ENCODE data around the gene NOS1. TPM values are rescaled to one million over a fixed set of nuclear protein-coding genes. Genes with fewer than 3 reads are reported as not detected.
"Not testable (repeated sequence)": the region's sequence is repeated elsewhere in the genome, so short reads cannot be mapped to it uniquely, and the experiment has no call there.

NOS1 gene
- total and polyA plus RNA-seq, 11 donors, result 0.01 to 0.40 (median 0.10) TPM; not detected in 1

- Histone ChIP-seq H3K36me3 (no peaks in the 10 kb centered on the region), H3K27me3 (peaks cover 0 to 29% (median 10%) of the 10 kb centered on the region in 9 donors), H3K4me3 (no peak overlapping the region), H3K9me3 (no peaks in the 10 kb centered on the region), H3K4me1 (no peaks in the 10 kb centered on the region), H3K27ac (no peak overlapping the region)
- 76 to 80% (median 78%) methylated on average over 10 of the region's 10 CpGs for WGBS, 4 donors
- intact Hi-C loops (cut with DNase I), result no loop called here
- TF ChIP-seq, protein P1, sequence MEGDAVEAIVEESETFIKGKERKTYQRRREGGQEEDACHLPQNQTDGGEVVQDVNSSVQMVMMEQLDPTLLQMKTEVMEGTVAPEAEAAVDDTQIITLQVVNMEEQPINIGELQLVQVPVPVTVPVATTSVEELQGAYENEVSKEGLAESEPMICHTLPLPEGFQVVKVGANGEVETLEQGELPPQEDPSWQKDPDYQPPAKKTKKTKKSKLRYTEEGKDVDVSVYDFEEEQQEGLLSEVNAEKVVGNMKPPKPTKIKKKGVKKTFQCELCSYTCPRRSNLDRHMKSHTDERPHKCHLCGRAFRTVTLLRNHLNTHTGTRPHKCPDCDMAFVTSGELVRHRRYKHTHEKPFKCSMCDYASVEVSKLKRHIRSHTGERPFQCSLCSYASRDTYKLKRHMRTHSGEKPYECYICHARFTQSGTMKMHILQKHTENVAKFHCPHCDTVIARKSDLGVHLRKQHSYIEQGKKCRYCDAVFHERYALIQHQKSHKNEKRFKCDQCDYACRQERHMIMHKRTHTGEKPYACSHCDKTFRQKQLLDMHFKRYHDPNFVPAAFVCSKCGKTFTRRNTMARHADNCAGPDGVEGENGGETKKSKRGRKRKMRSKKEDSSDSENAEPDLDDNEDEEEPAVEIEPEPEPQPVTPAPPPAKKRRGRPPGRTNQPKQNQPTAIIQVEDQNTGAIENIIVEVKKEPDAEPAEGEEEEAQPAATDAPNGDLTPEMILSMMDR (IDR thresholded peaks at IDR 0.05), result no peak
- TF ChIP-seq POLR2A (IDR thresholded peaks at IDR 0.05), result no peak
- ATAC-seq, result no peak
- DNase-seq, result no peak
These were observed 134.9 kb downstream of the NOS1 start for GRCh38 chr12:117226505-117226904.

DNA sequence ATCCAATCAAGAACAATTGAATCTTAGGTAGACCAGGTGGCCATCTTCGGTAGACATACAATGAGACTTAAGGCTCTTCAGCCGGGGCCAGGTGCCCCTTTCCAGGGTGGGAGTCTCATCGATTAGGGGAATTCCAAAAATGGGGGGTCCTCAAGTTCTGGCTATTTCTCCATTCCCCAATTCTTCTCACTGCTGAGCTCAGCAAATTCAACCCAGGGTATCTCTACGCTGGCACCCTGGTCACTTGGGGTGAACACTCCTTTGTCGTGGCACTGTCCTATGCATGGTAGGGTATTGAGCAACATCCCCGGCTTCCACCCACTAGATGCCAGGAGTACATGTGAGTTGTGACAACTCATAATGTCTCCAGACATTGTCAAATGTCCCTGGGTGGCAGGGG is 136.2 kb downstream of the NOS1 start:
- ATAC-seq, result no peak
- Histone ChIP-seq H3K27me3 (peaks cover 0 to 38% (median 17%) of the 10 kb centered on the region in 9 donors), H3K4me1 (no peaks in the 10 kb centered on the region), H3K36me3 (no peaks in the 10 kb centered on the region), H3K27ac (no peak overlapping the region), H3K9me3 (no peaks in the 10 kb centered on the region), H3K4me3 (no peak overlapping the region)
- DNase-seq, result no peak
- intact Hi-C loops (cut with DNase I), result no loop called here
- TF ChIP-seq, protein P1 (IDR thresholded peaks at IDR 0.05), result no peak
- no peak for TF ChIP-seq POLR2A (IDR thresholded peaks at IDR 0.05)
- 83 to 95% (median 88%) methylated on average over 5 to 6 of the region's 6 CpGs for WGBS, 4 donors

GRCh38 chr12:117220947-117221346 is 140.5 kb downstream of the NOS1 start:
- 70 to 80% (median 75%) methylated on average over 5 of the region's 5 CpGs for WGBS, 4 donors
- intact Hi-C loops (cut with DNase I); H3K36me3 ChIP-seq; H3K4me3 ChIP-seq; DNase-seq; H3K4me1 ChIP-seq; ATAC-seq; H3K27ac ChIP-seq; H3K9me3 ChIP-seq: not testable (repeated sequence)
- H3K27me3 ChIP-seq, result peaks cover 0 to 50% (median 18%) of the 10 kb centered on the region in 9 donors

GRCh38 chr12:117218149-117218548 is 143.3 kb downstream of the NOS1 start:
- H3K4me3 ChIP-seq, result no peak overlapping the region
- TF ChIP-seq POLR2A (IDR thresholded peaks at IDR 0.05), result no peak
- TF ChIP-seq, protein P1 (IDR thresholded peaks at IDR 0.05), result no peak
- intact Hi-C loops (cut with DNase I), result loop anchor here in 4 of 10 donors (5.0 to 10.0 kb wide), 2 partner anchors 367 to 369 kb away; no protein-coding TSS in a partner anchor
- no peaks in the 10 kb centered on the region for H3K4me1 ChIP-seq
- H3K27me3 ChIP-seq, result peaks cover 0 to 54% (median 18%) of the 10 kb centered on the region in 9 donors
- H3K27ac ChIP-seq, result no peak overlapping the region
- ATAC-seq (no peak), DNase-seq (no peak)
- H3K9me3 ChIP-seq, result no peaks in the 10 kb centered on the region
- no peaks in the 10 kb centered on the region for H3K36me3 ChIP-seq
- WGBS, 4 donors, result 61 to 75% (median 67%) methylated on average over 7 of the region's 7 CpGs

- Histone ChIP-seq H3K27ac (no peak overlapping the region), H3K9me3 (no peaks in the 10 kb centered on the region), H3K36me3 (no peaks in the 10 kb centered on the region), H3K4me1 (no peaks in the 10 kb centered on the region), H3K27me3 (peaks cover 0 to 59% (median 20%) of the 10 kb centered on the region in 9 donors), H3K4me3 (no peak overlapping the region)
- ATAC-seq (no peak), DNase-seq (no peak)
- intact Hi-C loops (cut with DNase I), result loop anchor here in 4 of 10 donors (5.0 to 10.0 kb wide), 2 partner anchors 368 to 371 kb away; no protein-coding TSS in a partner anchor
- WGBS, 4 donors, result 71 to 78% (median 74%) methylated on average over 5 of the region's 5 CpGs
- TF ChIP-seq, protein P1 (IDR thresholded peaks at IDR 0.05), result no peak
- no peak for TF ChIP-seq POLR2A (IDR thresholded peaks at IDR 0.05)
These were observed 144.7 kb downstream of the NOS1 start for GRCh38 chr12:117216686-117217085.
